HG03103 (cell line): ENCODE results near the gene SPOPL.

Experiments used
- ATAC-seq: cut with Tn5 transposase; IDR thresholded peaks from one replicate; pipeline ENCODE4 v1.9.1; 2021; ENCODE audit warnings: low read depth; ENCODE audit not compliant: unreplicated experiment

SPOPL gene

GRCh38 chr2:138596403-138596802, 94.8 kb downstream of the SPOPL start:
- no peak for ATAC-seq

- no peak for ATAC-seq
Measured at GRCh38 chr2:138600732-138601457, 99.3 kb downstream of the SPOPL start.

DNA sequence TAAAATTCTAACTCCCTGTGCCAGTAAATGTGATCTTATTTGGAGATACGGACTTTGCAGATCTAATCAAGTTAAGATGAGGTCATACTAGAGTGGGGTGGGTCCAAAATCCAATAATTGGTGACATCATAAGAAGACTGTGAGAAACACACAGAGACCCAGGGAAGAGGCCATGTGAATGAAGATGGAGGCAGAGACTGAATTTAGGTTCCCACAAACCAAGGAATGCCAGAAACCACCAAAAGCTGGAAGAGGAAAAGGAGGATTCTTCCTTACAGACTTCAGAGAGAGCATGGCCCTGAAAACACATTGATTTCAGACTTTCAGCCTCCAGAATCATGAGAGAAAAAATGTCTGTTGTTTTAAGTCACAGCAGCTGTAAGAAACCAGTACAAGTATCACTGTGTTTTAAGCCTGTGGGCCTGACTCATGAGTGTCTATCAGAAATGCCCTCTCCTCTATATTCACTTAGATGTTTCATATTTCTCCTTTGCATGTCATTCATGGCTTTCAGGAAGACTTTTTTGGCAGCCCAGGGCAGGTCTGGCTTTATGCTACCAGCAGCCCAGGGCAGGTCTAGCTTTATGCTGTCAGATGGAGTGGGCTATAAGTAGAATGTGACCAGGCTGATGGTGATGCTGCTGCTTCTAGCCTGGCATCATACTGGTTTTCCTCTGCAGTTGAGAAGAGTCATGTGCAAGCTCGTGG, 100.0 kb downstream of the SPOPL start:
- no peak for ATAC-seq

DNA sequence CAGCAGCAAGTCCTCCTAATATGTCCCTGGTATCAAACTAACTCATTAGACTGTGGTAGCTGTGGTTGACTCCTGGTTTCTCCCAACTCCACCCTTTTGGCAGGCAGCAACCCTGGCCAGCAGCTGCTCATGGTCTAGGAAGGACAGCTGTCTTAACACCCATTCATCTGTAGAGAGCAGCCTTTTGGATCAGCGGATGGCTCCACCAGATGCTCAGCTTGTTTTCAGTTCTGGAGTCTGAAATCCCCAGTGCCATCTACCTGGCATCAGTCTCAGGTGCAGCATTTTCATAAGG, 100.5 kb downstream of the SPOPL start:
- no peak for ATAC-seq

- no peak for ATAC-seq
Measured at GRCh38 chr2:138607746-138608145, 106.2 kb downstream of the SPOPL start.

GRCh38 chr2:138609446-138609845, 107.9 kb downstream of the SPOPL start:
- ATAC-seq: no peak

DNA sequence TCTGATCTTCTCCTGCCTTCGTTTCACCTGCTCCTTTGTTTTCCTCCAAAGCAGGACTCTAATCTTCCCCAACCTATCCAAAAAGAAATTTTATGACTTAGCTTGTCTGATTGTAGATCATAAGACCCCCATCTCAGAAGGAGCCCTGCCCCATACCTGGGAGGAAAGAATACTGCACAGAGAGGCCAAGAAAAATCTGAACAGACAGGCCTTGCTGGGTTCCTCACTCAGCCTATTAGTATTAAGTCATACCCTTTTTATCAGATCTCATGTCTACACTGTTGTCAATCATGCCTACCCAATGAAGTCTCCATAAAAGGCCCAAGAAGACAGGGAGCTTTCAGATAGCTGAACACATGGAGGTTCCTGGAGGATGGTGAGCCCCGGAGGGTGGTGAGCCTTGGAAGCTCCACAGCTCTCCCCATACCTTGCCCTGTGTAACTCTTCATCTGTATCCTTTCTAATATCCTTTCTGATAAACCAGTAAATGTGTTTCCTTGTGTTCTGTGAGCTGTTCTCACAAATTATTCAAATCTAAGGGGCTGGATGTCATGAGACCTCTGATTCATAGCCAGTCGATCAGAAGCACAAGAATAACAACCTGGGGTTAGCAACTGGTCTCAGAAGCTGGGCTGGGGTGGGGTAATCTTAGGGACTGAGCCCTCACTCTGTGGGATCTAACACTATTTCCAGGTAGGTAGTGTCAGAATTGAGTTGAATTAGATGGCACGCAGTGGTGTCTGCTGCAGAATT, 108.8 kb downstream of the SPOPL start:
- no peak for ATAC-seq

GRCh38 chr2:138615257-138615656, 113.7 kb downstream of the SPOPL start:
- no peak for ATAC-seq

GRCh38 chr2:138617026-138617425, 115.5 kb downstream of the SPOPL start:
- ATAC-seq: no peak

DNA sequence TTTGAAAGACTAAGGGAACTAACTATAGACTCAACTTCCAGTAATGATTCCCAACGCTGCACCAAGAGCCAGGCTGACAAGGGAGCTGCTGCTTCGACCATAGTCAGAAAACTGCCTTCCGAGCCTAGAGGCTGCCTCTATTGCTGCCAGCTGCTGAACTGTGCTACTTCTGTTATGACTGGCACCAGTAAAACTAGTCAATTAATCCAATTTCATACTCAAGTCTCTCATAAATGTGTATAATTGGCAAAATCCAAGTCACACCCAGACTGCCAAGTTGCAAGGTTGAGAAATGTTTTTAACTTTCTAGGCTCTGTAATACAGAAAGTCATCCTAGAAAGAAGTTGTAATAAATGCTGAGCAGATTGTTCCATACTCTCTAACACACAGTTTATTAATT, 117.4 kb downstream of the SPOPL start:
- no peak for ATAC-seq

DNA sequence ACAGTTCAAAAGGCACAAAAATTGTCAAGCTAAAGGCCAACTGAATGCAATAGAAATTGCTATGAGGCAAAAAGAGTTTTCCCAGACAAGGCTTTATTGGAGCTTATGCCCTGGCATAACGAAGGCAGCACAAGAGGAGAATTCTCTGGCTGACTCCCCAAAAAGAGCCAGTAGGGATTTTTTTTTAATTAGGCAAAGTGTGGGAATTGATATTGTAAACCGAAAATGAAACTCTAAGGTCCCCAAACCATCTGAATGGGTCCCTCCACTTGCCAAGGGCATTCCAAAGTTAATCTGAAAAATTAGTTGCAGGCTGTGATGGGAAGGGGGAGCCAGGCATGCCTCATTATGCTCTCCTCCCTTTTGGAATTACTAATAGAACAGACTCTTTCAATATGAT, 118.9 kb downstream of the SPOPL start:
- no peak for ATAC-seq

GRCh38 chr2:138621139-138621538, 119.6 kb downstream of the SPOPL start:
- no peak for ATAC-seq

DNA sequence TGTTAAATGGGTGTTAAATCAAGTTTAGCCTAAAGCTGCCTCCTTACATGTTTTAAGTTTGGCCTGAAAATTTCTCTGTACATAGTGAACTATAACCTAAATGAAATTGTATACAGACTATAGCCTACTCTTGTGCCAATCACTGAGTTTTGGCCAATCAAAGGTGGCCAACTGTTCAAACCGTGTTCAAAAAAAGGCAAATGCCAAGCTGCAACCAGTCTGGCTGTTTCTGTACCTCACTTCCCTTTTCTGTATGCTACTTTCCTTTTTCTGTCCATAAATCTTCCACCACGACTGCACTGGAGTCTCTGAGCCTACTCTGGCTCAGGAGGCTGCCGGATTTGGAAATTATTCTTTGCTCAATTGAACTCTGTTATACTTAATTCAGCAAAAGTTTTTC, 121.0 kb downstream of the SPOPL start:
- no peak for ATAC-seq
